Amniotic stem cell (primary cell): ENCODE data around the gene PCTP.
A peak's percentile ranks its signal among the peaks of the same experiment; 100 is the strongest.

Experiments
- DNase-seq: peaks from one replicate; lab custom pipeline; 2025; lab: John Stamatoyannopoulos, UW

The PCTP gene

GRCh38 chr17:55727920-55728319 lies 22.9 kb upstream of the PCTP start:
- no peak for DNase-seq

- DNase-seq = no peak
Measured at GRCh38 chr17:55728361-55728760, 22.5 kb upstream of the PCTP start.

GRCh38 chr17:55728833-55729232 lies 22.0 kb upstream of the PCTP start:
- no peak for DNase-seq

GRCh38 chr17:55729484-55729883 lies 21.4 kb upstream of the PCTP start:
- DNase-seq = no peak

- DNase-seq = no peak
Measured at GRCh38 chr17:55730380-55730779, 20.5 kb upstream of the PCTP start.

- DNase-seq = no peak
Measured at GRCh38 chr17:55730808-55731207, 20.0 kb upstream of the PCTP start.

- no peak for DNase-seq
Measured at GRCh38 chr17:55731586-55732250, 19.1 kb upstream of the PCTP start.

- no peak for DNase-seq
Measured at GRCh38 chr17:55734128-55734781, 16.6 kb upstream of the PCTP start.

GRCh38 chr17:55735731-55736405 lies 15.0 kb upstream of the PCTP start:
- DNase-seq = peak; percentile 33

GRCh38 chr17:55737976-55738501 lies 12.8 kb upstream of the PCTP start:
- no peak for DNase-seq

GRCh38 chr17:55740511-55741355 lies 10.1 kb upstream of the PCTP start:
- DNase-seq = no peak

GRCh38 chr17:55741356-55741700 lies 9.5 kb upstream of the PCTP start:
- DNase-seq = no peak

GRCh38 chr17:55742272-55743102 lies 8.4 kb upstream of the PCTP start:
- DNase-seq = no peak

- no peak for DNase-seq
Measured at GRCh38 chr17:55743103-55743679, 7.7 kb upstream of the PCTP start.

GRCh38 chr17:55745258-55745657 lies 5.6 kb upstream of the PCTP start:
- DNase-seq = no peak

- no peak for DNase-seq
Measured at GRCh38 chr17:55746466-55746865, 4.4 kb upstream of the PCTP start.

- DNase-seq = no peak
Measured at GRCh38 chr17:55747209-55747608, 3.6 kb upstream of the PCTP start.

- DNase-seq = no peak
Measured at GRCh38 chr17:55748841-55749240, 2.0 kb upstream of the PCTP start.

GRCh38 chr17:55749985-55750384 lies 866 bp upstream of the PCTP start:
- no peak for DNase-seq

- DNase-seq = no peak
Measured at GRCh38 chr17:55751720-55752250, 934 bp downstream of the PCTP start.

GRCh38 chr17:55756689-55757088 lies 5.8 kb downstream of the PCTP start:
- no peak for DNase-seq
